GM12873 (cell line): Measurements from ENCODE around the gene PCNX3.

Source experiments
- TF ChIP-seq, protein P1 (sequence below): IDR thresholded peaks from 2 replicates; pipeline ENCODE4 v1.5.1; 2012; ENCODE audit warnings: low read depth, mild to moderate bottlenecking, moderate library complexity, low read length, control low read depth; ENCODE audit not compliant: insufficient read depth; ENCODE audit errors: missing control alignments

Gene PCNX3

DNA sequence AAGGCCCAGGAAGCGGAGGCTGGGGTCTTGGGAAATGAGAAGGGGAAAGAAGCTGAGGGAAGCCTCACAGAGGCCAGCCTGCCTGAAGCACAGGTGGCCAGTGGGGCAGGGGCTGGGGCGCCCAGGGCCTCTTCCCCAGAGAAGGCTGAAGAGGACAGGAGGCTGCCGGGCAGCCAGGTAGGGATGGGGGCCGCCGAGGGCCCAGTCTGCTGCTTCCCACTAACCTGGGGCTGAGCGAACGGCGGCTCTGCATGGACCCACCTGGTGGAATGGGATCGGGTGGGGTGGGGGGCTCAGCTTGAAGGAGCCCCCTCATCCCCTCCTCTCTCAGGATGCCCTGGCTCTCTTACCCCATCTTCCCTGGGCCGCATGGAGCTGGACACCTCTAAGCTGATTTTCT, 32.0 kb upstream of the PCNX3 start:
- TF ChIP-seq, protein P1, sequence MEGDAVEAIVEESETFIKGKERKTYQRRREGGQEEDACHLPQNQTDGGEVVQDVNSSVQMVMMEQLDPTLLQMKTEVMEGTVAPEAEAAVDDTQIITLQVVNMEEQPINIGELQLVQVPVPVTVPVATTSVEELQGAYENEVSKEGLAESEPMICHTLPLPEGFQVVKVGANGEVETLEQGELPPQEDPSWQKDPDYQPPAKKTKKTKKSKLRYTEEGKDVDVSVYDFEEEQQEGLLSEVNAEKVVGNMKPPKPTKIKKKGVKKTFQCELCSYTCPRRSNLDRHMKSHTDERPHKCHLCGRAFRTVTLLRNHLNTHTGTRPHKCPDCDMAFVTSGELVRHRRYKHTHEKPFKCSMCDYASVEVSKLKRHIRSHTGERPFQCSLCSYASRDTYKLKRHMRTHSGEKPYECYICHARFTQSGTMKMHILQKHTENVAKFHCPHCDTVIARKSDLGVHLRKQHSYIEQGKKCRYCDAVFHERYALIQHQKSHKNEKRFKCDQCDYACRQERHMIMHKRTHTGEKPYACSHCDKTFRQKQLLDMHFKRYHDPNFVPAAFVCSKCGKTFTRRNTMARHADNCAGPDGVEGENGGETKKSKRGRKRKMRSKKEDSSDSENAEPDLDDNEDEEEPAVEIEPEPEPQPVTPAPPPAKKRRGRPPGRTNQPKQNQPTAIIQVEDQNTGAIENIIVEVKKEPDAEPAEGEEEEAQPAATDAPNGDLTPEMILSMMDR = no peak

GRCh38 chr11:65584106-65584505, 31.5 kb upstream of the PCNX3 start:
- TF ChIP-seq, protein P1 = no peak

GRCh38 chr11:65584723-65585171, 30.8 kb upstream of the PCNX3 start:
- TF ChIP-seq, protein P1 = no peak

DNA sequence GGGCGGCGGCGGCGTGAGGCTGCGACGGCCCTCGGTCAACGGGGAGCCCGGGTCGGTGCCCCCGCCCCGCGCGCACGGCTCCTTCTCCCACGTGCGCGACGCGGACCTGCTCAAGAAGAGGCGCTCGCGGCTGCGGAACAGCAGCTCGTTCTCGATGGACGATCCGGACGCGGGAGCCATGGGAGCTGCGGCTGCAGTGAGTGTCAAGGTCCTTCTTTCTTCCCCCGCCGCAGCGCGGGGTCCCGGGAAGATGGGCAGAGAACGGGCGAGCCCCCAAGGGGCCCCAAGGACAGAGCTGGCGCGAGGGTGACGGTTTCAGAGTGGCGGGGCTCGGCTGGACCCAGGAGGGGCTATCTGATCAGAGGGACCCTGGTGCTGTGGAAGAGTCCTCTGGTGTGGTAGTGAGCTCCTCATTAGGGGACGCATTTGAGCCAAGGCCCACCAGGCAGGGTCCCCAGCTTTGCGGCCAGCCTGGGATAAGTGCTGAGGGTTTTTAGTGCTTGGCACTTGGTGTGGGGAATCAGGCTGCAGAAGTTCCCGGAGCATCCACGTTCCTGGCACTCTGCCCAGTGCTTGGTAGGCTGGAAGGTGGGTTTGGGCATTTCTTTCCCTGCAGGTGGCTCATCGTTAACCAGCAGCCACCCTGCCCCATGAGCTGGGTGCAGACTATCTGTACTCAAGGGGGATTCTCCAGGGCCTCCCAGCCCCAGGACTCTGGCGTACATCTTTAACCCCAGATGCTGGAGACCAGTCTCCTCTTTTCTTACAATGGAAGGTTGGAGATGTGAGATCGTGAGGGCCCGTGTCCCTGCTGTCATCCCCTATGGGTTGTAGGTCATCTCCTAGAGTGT, 30.0 kb upstream of the PCNX3 start:
- TF ChIP-seq, protein P1 = no peak

DNA sequence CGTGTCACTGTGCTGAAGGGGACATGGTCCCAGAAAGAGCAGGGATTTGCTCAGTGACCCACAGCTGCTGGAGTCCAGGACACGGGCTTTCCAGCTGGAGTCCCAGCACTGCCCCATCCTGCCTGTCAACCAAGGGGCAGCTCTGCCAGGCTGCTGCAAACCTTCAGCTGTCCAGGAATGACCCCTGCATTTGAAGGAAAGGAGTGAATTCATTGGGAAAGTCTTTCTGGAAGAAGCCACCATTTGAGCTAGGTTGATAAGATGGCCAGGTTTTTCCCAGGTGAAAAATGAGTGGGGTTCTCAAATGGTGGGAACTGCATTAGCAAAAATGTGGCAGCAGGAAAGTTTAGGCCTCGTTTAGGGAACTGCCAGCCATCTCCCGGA, 29.3 kb upstream of the PCNX3 start:
- TF ChIP-seq, protein P1 = no peak

DNA sequence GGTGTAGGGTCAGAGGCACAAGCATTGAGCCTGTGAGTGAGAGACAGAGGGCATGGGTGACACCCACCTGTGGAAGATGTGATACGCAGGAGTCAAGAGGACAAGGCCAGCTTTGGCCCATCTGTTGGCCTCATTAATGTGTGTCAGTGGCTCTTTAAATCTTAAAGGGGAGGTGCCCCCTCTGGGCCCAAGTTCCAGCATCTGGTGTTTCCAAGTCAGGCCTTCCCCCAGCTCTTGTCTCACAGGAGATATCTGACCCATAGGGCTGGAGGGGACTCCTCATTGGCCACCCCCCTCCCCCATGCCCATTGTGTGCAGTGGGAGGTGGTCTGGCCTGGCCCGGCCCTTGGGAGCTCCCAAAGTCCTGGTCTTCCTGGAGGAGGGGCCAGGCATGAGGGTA, 28.9 kb upstream of the PCNX3 start:
- TF ChIP-seq, protein P1 = no peak

GRCh38 chr11:65588199-65589054, 27.1 kb upstream of the PCNX3 start:
- TF ChIP-seq, protein P1 = peak; percentile 88
